SK-N-SH treated with all-trans-retinoic acid at 6 μM for 48 hours (cell line): ENCODE results near the gene CDK18.

Experiments used
- BACH2 ChIP-seq: fragments of 250-450 bp; sonication (Bioruptor Pico); IDR thresholded peaks from 2 replicates; pipeline ENCODE4 v1.9.0; 2021; ENCODE audit warnings: mild to moderate bottlenecking, borderline replicate concordance
- CREB5 ChIP-seq: fragments of 250-450 bp; sonication (Bioruptor Pico); IDR thresholded peaks from 2 replicates; pipeline ENCODE4 v1.5.1; 2020; ENCODE audit warnings: low read depth, mild to moderate bottlenecking, moderate library complexity
- CSDC2 ChIP-seq: fragments of 250-450 bp; sonication (Bioruptor Pico); IDR thresholded peaks from 2 replicates; pipeline ENCODE4 v1.5.0; 2020; ENCODE audit warnings: mild to moderate bottlenecking, moderate library complexity
- ESRRG ChIP-seq: fragments of 250-450 bp; sonication (Bioruptor Pico); IDR thresholded peaks from 2 replicates; pipeline ENCODE4 v1.6.1; 2021; ENCODE audit warnings: mild to moderate bottlenecking
- ISL1 ChIP-seq: fragments of 250-450 bp; sonication (Bioruptor Pico); IDR thresholded peaks from 2 replicates; pipeline ENCODE4 v2.1.2; 2022; ENCODE audit warnings: mild to moderate bottlenecking, moderate library complexity
- OSR1 ChIP-seq: fragments of 250-450 bp; sonication (Bioruptor Pico); IDR thresholded peaks from 2 replicates; pipeline ENCODE4 v1.8.0; 2022; ENCODE audit warnings: moderate library complexity, mild to moderate bottlenecking, inconsistent platforms
- RARB ChIP-seq: fragments of 250-450 bp; sonication (Bioruptor Pico); IDR thresholded peaks from 2 replicates; pipeline ENCODE4 v1.8.0; 2021; ENCODE audit warnings: mild to moderate bottlenecking, moderate library complexity
- SNAI2 ChIP-seq: fragments of 250-450 bp; sonication (Bioruptor Pico); IDR thresholded peaks from 2 replicates; pipeline ENCODE4 v1.5.0; 2020; ENCODE audit warnings: mild to moderate bottlenecking, moderate library complexity
- TCF4 ChIP-seq: fragments of 250-450 bp; sonication (Bioruptor Pico); IDR thresholded peaks from 2 replicates; pipeline ENCODE4 v1.8.0; 2021; ENCODE audit warnings: mild to moderate bottlenecking, moderate library complexity, borderline replicate concordance
- TOX ChIP-seq: fragments of 250-450 bp; sonication (Bioruptor Pico); IDR thresholded peaks from 2 replicates; pipeline ENCODE4 v1.8.0; 2021; ENCODE audit warnings: mild to moderate bottlenecking, moderate library complexity, borderline replicate concordance
- ZFP30 ChIP-seq: fragments of 450-650 bp; formaldehyde crosslinking; IDR thresholded peaks from 2 replicates; pipeline ENCODE4 v1.5.0; 2022; ENCODE audit warnings: mild to moderate bottlenecking, moderate library complexity
- ZNF8 ChIP-seq: fragments of 450-650 bp; formaldehyde crosslinking; IDR thresholded peaks from 2 replicates; pipeline ENCODE4 v1.5.0; 2020; ENCODE audit warnings: mild to moderate bottlenecking, moderate library complexity
- TF ChIP-seq, protein P1 (sequence below): fragments of 250-450 bp; sonication (Bioruptor Pico); IDR thresholded peaks from 2 replicates; pipeline ENCODE4 v1.8.0; 2020; ENCODE audit warnings: mild to moderate bottlenecking, moderate library complexity, borderline replicate concordance

DNA sequence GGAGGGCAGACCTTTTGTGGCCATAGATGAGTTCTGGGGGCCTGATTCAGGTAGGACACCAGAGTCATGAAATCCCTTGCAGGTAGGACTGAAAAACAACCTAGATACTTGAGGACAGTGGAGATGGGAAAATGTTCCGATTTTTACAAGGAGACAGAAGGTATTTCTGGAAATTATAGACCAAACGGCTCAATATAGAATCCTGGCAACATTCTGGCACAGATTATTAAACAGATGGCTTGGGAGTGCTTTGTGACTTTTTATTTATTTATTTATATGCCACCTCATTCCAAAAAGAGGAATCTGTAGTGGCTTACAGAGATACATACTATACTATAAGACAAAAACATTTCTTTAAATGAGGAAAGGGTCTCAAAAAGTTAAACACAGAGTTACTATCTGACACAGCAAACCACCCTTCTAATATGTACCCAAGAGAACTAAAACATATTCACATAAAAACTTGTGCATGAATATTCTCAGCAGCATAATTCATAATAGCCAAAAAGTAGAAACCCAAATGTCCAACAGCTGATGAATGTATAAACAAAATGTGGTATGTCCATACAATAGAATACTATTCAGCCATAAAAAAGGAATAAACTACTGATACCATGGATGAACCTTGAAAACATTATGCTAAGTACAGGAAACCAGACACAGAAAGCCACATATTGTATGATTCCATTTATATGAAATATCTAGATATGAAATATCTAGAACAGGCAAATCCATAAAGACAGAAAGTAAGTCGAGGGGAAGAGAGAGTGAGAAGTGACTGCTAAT, 49.8 kb downstream of the CDK18 start:
- no peak for TF ChIP-seq ZFP30 (CRISPR knock-in tag)
- TF ChIP-seq OSR1 (CRISPR knock-in tag) = no peak
- no peak for TF ChIP-seq CSDC2 (CRISPR knock-in tag)
- TF ChIP-seq TOX (CRISPR knock-in tag) = no peak
- TF ChIP-seq CREB5 (CRISPR knock-in tag) = no peak
- TF ChIP-seq BACH2 (CRISPR knock-in tag) = no peak
- TF ChIP-seq SNAI2 (CRISPR knock-in tag) = no peak
- TF ChIP-seq ZNF8 = peak; percentile 98
- TF ChIP-seq TCF4 (CRISPR knock-in tag) = no peak
- TF ChIP-seq RARB (CRISPR knock-in tag) = no peak
- no peak for TF ChIP-seq ESRRG
- TF ChIP-seq, protein P1, sequence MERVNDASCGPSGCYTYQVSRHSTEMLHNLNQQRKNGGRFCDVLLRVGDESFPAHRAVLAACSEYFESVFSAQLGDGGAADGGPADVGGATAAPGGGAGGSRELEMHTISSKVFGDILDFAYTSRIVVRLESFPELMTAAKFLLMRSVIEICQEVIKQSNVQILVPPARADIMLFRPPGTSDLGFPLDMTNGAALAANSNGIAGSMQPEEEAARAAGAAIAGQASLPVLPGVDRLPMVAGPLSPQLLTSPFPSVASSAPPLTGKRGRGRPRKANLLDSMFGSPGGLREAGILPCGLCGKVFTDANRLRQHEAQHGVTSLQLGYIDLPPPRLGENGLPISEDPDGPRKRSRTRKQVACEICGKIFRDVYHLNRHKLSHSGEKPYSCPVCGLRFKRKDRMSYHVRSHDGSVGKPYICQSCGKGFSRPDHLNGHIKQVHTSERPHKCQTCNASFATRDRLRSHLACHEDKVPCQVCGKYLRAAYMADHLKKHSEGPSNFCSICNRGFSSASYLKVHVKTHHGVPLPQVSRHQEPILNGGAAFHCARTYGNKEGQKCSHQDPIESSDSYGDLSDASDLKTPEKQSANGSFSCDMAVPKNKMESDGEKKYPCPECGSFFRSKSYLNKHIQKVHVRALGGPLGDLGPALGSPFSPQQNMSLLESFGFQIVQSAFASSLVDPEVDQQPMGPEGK (CRISPR knock-in tag) = no peak
- TF ChIP-seq ISL1 (CRISPR knock-in tag) = no peak
